Retinal pigment epithelial cell (primary cell): ENCODE data around the gene MS4A18.

Source experiments
- DNase-seq: peaks from one replicate; pipeline ENCODE4 v3.0.0-alpha.2; 2010; ENCODE audit warnings: low read depth
- H3K4me3 ChIP-seq: 2 replicates; pipeline ENCODE4 v1.5.1; 2011; ENCODE audit warnings: mild to moderate bottlenecking, low read length, control low read depth, moderate library complexity
- CTCF ChIP-seq: conservative IDR thresholded peaks from 2 replicates; pipeline ENCODE4 v1.5.1; 2011; ENCODE audit warnings: low read depth, low read length, control low read depth, inconsistent platforms

The MS4A18 gene

GRCh38 chr11:60774726-60775125, 50.2 kb downstream of the MS4A18 start:
- TF ChIP-seq CTCF: no peak
- no peak for DNase-seq
- no peak overlapping the region for H3K4me3 ChIP-seq

GRCh38 chr11:60775420-60775961, 51.0 kb downstream of the MS4A18 start:
- peak; percentile 97 for TF ChIP-seq CTCF
- DNase-seq: peak; percentile 49
- no peak overlapping the region for H3K4me3 ChIP-seq

DNA sequence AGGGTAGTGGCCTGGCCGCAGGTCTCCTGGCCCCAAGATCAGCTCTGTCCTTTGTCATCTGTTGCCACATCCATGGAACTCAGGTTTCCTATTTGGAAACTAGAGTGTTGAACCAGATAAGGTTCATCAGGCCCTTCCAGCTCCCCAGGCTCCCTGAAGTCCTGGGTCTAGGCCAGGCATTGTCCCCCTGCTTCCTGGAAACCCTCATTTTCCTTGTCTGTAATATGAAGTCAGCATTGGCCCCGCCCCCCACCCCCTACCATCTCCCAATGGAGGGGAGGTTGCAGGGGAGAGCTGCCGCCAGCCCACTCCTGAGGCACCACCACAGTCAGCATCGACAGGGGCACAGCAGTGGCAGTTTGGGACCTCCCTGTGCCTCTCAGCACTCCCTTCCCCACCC, 51.6 kb downstream of the MS4A18 start:
- no peak for TF ChIP-seq CTCF
- DNase-seq: no peak
- H3K4me3 ChIP-seq: no peak overlapping the region

- DNase-seq: no peak
- no peak overlapping the region for H3K4me3 ChIP-seq
- no peak for TF ChIP-seq CTCF
Measured at GRCh38 chr11:60777106-60777505, 52.6 kb downstream of the MS4A18 start.

GRCh38 chr11:60777572-60777971, 53.1 kb downstream of the MS4A18 start:
- no peak for TF ChIP-seq CTCF
- DNase-seq: peak; percentile 59
- H3K4me3 ChIP-seq: no peak overlapping the region

DNA sequence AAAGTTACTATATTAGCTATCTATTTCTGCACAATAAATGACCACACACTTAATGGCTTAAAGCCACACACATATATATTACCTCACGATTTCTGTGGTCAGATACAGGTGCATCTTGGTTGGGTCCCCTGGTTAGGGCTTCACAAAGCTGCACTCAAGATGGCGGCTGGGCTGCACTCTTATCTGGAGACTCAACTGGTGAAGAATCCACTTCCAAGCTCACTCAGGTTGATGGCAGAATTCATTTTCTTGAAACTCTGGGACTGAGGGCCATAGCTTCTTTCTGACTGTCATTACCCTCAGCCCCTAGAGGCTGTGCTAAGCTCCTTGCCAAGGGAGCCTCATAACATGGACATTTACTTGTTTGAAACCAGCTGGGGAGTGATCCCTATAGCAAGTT, 55.5 kb downstream of the MS4A18 start:
- TF ChIP-seq CTCF: no peak
- no peak for DNase-seq
- H3K4me3 ChIP-seq: no peak overlapping the region

- DNase-seq: no peak
- no peak for TF ChIP-seq CTCF
- no peak overlapping the region for H3K4me3 ChIP-seq
Measured at GRCh38 chr11:60780774-60781173, 56.3 kb downstream of the MS4A18 start.
